ENCODE data around the gene MPI.

DNA sequence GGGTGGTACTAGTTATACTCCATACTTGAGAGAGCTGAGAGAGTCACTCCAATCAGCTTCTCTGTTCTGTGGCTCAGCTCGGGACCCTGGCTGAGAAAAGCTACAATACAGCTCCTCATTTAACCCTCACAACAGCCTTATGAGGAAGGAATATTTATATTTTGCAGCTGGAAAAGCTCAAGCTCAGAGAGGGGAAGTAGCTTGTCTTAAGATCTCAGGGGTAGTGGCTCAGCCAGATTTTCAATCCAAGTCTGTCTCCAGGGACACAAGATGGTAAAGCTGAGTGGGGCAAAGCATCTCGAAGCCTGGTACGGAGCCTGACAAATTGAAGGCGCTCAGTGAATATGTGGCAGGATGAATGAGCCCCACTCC, 31.5 kb upstream of the MPI start:
- TF ChIP-seq POLR2A (IDR thresholded peaks at IDR 0.05) (no peak), CTCF (IDR thresholded peaks at IDR 0.05) (no peak), EP300 (IDR thresholded peaks at IDR 0.05; ENCODE audit: low read depth) (no peak), POLR2AphosphoS5 (IDR thresholded peaks at IDR 0.05) (no peak)

Measured in transverse colon (tissue), 4 donors.